Neural progenitor cell (in vitro differentiated cells): ENCODE measurements around the gene YTHDC1. TPM values are rescaled to one million over a fixed set of nuclear protein-coding genes. Genes with fewer than 3 reads are reported as not detected.
"Not testable (repeated sequence)": the region's sequence is repeated elsewhere in the genome, so short reads cannot be mapped to it uniquely, and the experiment has no call there.

ENCODE experiments used
- DNase-seq: peaks from one replicate; pipeline ENCODE4 v3.0.0-alpha.2; 2016; ENCODE audit warnings: low spot score
- H2AFZ ChIP-seq: fragments of 200-600 bp; sonication (generic); replicated peaks from 2 replicates; pipeline ENCODE4 v1.6.1; 2016; ENCODE audit warnings: antibody characterized with exemption
- H3F3A ChIP-seq: fragments of 200-600 bp; sonication (generic); 2 replicates; pipeline ENCODE4 v1.6.1; 2016; ENCODE audit warnings: antibody characterized with exemption, low read depth
- H3K27ac ChIP-seq: fragments of 200-600 bp; sonication (generic); 2 replicates; pipeline ENCODE4 v1.5.1; 2016; ENCODE audit warnings: mild to moderate bottlenecking
- H3K27me3 ChIP-seq: fragments of 200-600 bp; sonication (generic); 2 replicates; pipeline ENCODE4 v1.6.1; 2016; ENCODE audit warnings: mild to moderate bottlenecking, moderate library complexity
- H3K36me3 ChIP-seq: fragments of 200-600 bp; sonication (generic); 2 replicates; pipeline ENCODE4 v1.5.1; 2016
- H3K4me1 ChIP-seq: fragments of 200-600 bp; sonication (generic); 2 replicates; pipeline ENCODE4 v1.6.1; 2016; ENCODE audit warnings: mixed run types
- H3K4me2 ChIP-seq: fragments of 200-600 bp; sonication (generic); 2 replicates; pipeline ENCODE4 v1.6.1; 2016
- H3K4me3 ChIP-seq: fragments of 200-600 bp; sonication (generic); 2 replicates; pipeline ENCODE4 v1.5.1; 2016
- H3K79me2 ChIP-seq: fragments of 200-600 bp; sonication (generic); 2 replicates; pipeline ENCODE4 v1.6.1; 2016; ENCODE audit warnings: low read depth
- H3K9ac ChIP-seq: fragments of 200-600 bp; sonication (generic); 2 replicates; pipeline ENCODE4 v1.6.1; 2016
- H3K9me3 ChIP-seq: fragments of 200-600 bp; sonication (generic); 2 replicates; pipeline ENCODE4 v1.5.1; 2016; ENCODE audit warnings: low read depth
- H4K20me1 ChIP-seq: fragments of 200-600 bp; sonication (generic); 2 replicates; pipeline ENCODE4 v1.6.1; 2016; ENCODE audit warnings: low read depth
- H3K27ac Mint-ChIP-seq: 3 replicates; pipeline ENCODE4 v1.8.0; 2021; ENCODE audit warnings: mixed read lengths
- H3K27me3 Mint-ChIP-seq: 2 replicates; pipeline ENCODE4 v1.8.0; 2022; ENCODE audit warnings: low read depth, mild to moderate bottlenecking, inconsistent platforms, moderate library complexity, mixed read lengths; ENCODE audit not compliant: insufficient read depth
- H3K36me3 Mint-ChIP-seq: 3 replicates; pipeline ENCODE4 v1.8.0; 2021; ENCODE audit warnings: mixed read lengths
- H3K4me1 Mint-ChIP-seq: 3 replicates; pipeline ENCODE4 v1.8.0; 2021; ENCODE audit warnings: mixed read lengths
- H3K4me3 Mint-ChIP-seq: 3 replicates; pipeline ENCODE4 v1.8.0; 2021; ENCODE audit warnings: mild to moderate bottlenecking, moderate library complexity, mixed read lengths
- H3K9me3 Mint-ChIP-seq: 3 replicates; pipeline ENCODE4 v1.8.0; 2020; ENCODE audit warnings: mixed read lengths
- EZH2 ChIP-seq: fragments of 200-600 bp; sonication (generic); IDR thresholded peaks from 2 replicates; pipeline ENCODE4 v1.6.1; 2017; ENCODE audit warnings: antibody characterized with exemption, mild to moderate bottlenecking, moderate library complexity
- EZH2phosphoT487 ChIP-seq: fragments of 200-600 bp; sonication (generic); IDR thresholded peaks from 2 replicates; pipeline ENCODE4 v1.6.1; 2017; ENCODE audit warnings: antibody characterized with exemption
- total RNA-seq: library from RNA; depleted of rRNA; stranded (reverse); fragments of >200 nt; gene quantifications from 2 replicates; pipeline ENCODE4 v1.2.3, GENCODE V29; 2015; ENCODE audit warnings: low replicate concordance
- TF ChIP-seq, protein P1 (sequence below): fragments of 200-600 bp; sonication (generic); IDR thresholded peaks from 2 replicates; pipeline ENCODE4 v1.5.1; 2017; ENCODE audit warnings: antibody characterized with exemption, mild to moderate bottlenecking

The YTHDC1 gene
- total RNA-seq, 1 donor from 2014 or later = 108 TPM

DNA sequence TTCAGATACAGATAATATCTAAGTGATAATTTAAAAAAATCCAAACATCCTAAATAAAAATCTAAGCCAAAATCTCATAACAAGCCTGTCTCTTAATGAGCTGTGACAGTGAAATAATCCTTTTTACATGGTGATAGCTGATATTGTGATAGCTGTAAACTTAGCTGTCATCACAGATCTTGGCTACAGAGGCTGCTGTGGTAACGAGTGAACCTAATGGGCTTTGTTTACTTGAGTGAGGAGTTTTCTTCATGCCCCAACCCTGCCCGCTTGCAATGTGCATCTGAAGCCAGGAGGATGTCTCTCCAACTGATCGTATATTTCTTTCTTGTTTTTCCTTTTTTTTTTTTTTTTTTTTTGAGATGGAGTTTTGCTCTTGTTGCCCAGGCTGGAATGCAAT lies 41.5 kb upstream of the YTHDC1 start:
- Mint-ChIP-seq H3K27ac (no peak overlapping the region), H3K9me3 (no peaks in the 10 kb centered on the region), H3K4me3 (no peak overlapping the region), H3K27me3 (peaks cover 2% of the 10 kb centered on the region), H3K4me1 (peaks cover 9% of the 10 kb centered on the region), H3K36me3 (no peaks in the 10 kb centered on the region)
- no peaks in the 10 kb centered on the region for H3K36me3 ChIP-seq
- no peaks in the 10 kb centered on the region for H3K79me2 ChIP-seq
- no peak overlapping the region for H2AFZ ChIP-seq
- no peaks in the 10 kb centered on the region for H3K4me1 ChIP-seq
- TF ChIP-seq EZH2 (no peak), EZH2phosphoT487 (no peak)
- TF ChIP-seq, protein P1, sequence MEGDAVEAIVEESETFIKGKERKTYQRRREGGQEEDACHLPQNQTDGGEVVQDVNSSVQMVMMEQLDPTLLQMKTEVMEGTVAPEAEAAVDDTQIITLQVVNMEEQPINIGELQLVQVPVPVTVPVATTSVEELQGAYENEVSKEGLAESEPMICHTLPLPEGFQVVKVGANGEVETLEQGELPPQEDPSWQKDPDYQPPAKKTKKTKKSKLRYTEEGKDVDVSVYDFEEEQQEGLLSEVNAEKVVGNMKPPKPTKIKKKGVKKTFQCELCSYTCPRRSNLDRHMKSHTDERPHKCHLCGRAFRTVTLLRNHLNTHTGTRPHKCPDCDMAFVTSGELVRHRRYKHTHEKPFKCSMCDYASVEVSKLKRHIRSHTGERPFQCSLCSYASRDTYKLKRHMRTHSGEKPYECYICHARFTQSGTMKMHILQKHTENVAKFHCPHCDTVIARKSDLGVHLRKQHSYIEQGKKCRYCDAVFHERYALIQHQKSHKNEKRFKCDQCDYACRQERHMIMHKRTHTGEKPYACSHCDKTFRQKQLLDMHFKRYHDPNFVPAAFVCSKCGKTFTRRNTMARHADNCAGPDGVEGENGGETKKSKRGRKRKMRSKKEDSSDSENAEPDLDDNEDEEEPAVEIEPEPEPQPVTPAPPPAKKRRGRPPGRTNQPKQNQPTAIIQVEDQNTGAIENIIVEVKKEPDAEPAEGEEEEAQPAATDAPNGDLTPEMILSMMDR = no peak
- no peaks in the 10 kb centered on the region for H3K9me3 ChIP-seq
- H3K27me3 ChIP-seq = no peaks in the 10 kb centered on the region
- DNase-seq = no peak
- H3K4me2 ChIP-seq = no peak overlapping the region
- no peak overlapping the region for H3K27ac ChIP-seq
- H3K9ac ChIP-seq = no peak overlapping the region
- H3K4me3 ChIP-seq = no peak overlapping the region
- no peaks in the 10 kb centered on the region for H3F3A ChIP-seq
- H4K20me1 ChIP-seq = no peaks in the 10 kb centered on the region

DNA sequence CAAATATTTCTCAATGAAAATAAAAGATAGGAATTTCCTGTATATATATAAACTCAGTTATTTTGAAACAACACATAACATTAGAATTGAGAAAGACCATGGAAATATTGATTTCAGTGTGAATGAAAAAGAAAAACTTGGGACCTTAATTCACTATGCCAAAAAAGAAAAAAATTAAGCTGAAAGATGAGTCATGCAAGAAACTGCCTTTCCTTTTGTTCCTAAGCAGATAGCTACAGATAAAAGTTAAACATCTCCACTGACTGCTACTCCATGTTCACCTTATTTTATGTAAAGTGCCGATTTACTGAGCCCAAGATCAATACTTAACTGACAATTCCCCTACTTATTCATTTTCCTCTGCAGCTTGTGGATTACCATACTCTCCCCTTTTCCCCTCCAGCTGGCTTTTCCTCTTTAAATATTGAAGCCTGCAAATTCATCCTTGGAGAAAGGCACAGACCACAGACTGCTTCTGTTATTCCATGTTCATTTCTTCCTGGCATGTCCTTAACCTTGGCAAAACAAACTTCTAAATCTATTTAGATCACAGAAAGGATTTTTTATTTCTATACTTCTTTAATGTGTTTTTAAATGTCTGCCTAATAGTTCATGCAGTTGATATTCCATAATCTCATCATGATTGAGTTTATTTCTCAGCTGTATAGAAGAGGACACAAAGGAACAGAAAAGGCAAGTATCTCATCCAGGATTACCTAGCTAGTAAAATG lies 40.5 kb upstream of the YTHDC1 start:
- TF ChIP-seq, protein P1 = no peak
- TF ChIP-seq EZH2 (no peak), EZH2phosphoT487 (no peak)
- Mint-ChIP-seq H3K36me3 (no peaks in the 10 kb centered on the region), H3K27ac (no peak overlapping the region), H3K27me3 (peaks cover 2% of the 10 kb centered on the region), H3K4me3 (no peak overlapping the region), H3K4me1 (peaks cover 9% of the 10 kb centered on the region), H3K9me3 (no peaks in the 10 kb centered on the region)
- Histone ChIP-seq H3K27ac (no peak overlapping the region), H3K9ac (no peak overlapping the region), H3K4me2 (no peak overlapping the region), H3K36me3 (no peaks in the 10 kb centered on the region), H3F3A (no peaks in the 10 kb centered on the region), H3K4me1 (no peaks in the 10 kb centered on the region), H3K27me3 (no peaks in the 10 kb centered on the region), H3K9me3 (no peaks in the 10 kb centered on the region), H4K20me1 (no peaks in the 10 kb centered on the region), H2AFZ (no peak overlapping the region), H3K79me2 (no peaks in the 10 kb centered on the region), H3K4me3 (no peak overlapping the region)
- DNase-seq = no peak

- not testable (repeated sequence) for H3K79me2 ChIP-seq, H3K4me3 Mint-ChIP-seq, H3K4me3 ChIP-seq, H3K27ac Mint-ChIP-seq, H3K4me1 Mint-ChIP-seq, H3K9ac ChIP-seq, H3K4me2 ChIP-seq, H4K20me1 ChIP-seq, H3K9me3 ChIP-seq, H3K9me3 Mint-ChIP-seq, H3K27me3 Mint-ChIP-seq, H3K36me3 ChIP-seq, H3K4me1 ChIP-seq, H2AFZ ChIP-seq, H3K27ac ChIP-seq, H3K36me3 Mint-ChIP-seq, DNase-seq, H3F3A ChIP-seq, H3K27me3 ChIP-seq
These were observed 39.6 kb upstream of the YTHDC1 start for GRCh38 chr4:68389386-68389913.

DNA sequence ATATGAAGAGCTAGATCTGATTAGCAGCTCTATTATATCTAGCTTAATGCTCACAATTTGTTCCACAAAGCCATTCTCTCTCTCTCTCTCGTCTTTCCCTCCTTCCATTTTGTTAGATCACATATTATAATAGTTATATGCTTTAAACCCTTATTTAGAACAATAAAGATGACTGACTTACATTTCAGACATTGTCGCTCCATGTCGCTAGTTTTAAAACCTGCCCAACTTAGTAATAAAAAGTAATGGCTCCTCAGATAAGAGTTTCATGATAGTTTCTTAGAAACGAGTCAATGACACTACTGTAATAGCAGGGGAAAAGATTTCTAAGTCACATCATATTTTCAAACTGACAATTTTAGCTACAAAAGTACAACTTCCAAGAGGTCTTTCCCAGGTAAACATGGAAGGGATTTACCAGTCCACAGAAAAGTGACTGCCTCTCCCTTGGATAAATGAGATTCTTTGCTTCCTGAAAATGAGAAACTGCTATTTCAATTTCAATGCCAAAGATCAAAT lies 38.5 kb upstream of the YTHDC1 start:
- H2AFZ ChIP-seq = no peak overlapping the region
- no peaks in the 10 kb centered on the region for H3K9me3 ChIP-seq
- Mint-ChIP-seq H3K9me3 (no peaks in the 10 kb centered on the region), H3K27me3 (no peaks in the 10 kb centered on the region), H3K4me3 (no peak overlapping the region), H3K4me1 (peaks cover 9% of the 10 kb centered on the region), H3K27ac (no peak overlapping the region), H3K36me3 (no peaks in the 10 kb centered on the region)
- H3K36me3 ChIP-seq = no peaks in the 10 kb centered on the region
- no peaks in the 10 kb centered on the region for H3K27me3 ChIP-seq
- TF ChIP-seq, protein P1 = no peak
- no peak for TF ChIP-seq EZH2phosphoT487
- TF ChIP-seq EZH2 = no peak
- no peak for DNase-seq
- no peak overlapping the region for H3K9ac ChIP-seq
- H3F3A ChIP-seq = no peaks in the 10 kb centered on the region
- H3K4me2 ChIP-seq = no peak overlapping the region
- H3K27ac ChIP-seq = no peak overlapping the region
- H3K4me1 ChIP-seq = no peaks in the 10 kb centered on the region
- H4K20me1 ChIP-seq = no peaks in the 10 kb centered on the region
- H3K79me2 ChIP-seq = no peaks in the 10 kb centered on the region
- H3K4me3 ChIP-seq = no peak overlapping the region
